Raji (cell line): ENCODE results near the gene ZNF837.

Experiments
- POLR2A ChIP-seq: IDR thresholded peaks from 2 replicates; pipeline ENCODE4 v1.6.1; 2011; ENCODE audit warnings: low read depth, low read length, control low read depth; ENCODE audit not compliant: insufficient read depth

The ZNF837 gene

GRCh38 chr19:58349590-58349989, 31.2 kb downstream of the ZNF837 start:
- no peak for TF ChIP-seq POLR2A

DNA sequence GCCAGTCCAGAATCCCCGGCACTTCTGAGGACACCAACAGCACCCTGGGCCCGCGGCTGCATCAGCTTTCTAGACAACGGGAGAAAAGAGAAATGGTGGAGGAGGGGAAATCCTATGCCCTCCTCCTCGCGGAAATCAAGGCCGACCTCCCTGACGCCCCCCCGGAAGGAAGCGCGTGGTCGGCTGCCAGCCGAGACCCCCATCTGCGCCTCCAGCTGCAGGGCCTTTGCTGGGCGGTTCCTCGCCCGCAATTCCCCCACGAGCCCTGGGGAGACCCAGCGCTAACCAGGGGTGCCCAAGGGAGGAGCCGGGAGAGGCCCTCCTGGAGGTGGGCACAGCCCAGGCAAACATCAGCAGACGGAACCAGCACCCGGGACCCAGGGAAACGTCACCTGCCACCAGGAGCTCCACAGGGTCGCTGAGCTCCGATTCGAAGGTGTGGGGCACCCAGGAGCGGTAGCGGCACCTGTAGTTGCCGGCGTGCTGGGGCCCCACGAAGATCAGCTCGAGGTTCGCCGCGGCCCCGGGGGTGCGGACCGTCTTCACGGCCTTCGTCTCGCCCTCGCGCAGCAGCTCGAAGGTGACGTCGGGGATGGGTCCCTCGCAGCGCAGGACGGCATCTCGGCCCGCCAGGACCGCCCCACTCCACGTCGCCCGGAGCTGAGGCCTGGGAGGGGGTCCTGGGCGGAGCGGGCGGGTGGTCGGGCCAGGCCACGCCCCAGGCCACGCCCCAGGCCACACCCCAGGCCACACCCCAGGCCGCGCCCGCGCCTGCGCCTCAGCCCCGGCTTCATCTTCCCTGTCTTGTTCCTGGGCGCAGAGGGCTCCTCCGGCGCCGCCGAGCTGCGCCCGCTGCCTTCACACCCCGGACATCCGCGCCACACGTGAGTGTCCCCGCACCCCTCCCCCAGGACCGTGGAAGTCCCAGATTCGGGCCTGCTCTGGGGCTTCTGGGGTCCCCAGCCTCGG, 33.6 kb downstream of the ZNF837 start:
- TF ChIP-seq POLR2A, result peak; percentile 62

DNA sequence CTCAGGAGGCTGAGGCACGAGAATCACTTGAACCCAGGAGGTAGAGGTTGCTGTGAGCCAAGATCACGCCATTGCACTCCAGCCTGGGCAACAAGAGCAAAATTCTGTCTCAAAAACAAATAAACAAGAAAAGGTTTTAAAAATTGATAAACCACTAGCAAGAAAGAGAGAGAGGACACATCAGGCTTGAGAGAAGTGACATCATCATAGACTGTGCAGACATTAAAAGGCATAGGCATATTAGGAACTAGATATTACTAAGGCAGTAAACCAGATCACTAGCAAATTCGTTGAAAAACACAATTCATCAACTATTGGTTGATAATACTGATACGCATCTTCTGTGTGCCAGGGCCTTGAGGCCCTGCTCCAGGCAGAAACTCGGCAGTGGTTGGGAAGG, 35.3 kb downstream of the ZNF837 start:
- TF ChIP-seq POLR2A, result no peak

- no peak for TF ChIP-seq POLR2A
Observed at GRCh38 chr19:58338825-58339558, 41.8 kb downstream of the ZNF837 start.

- TF ChIP-seq POLR2A, result no peak
Observed at GRCh38 chr19:58338336-58338735, 42.5 kb downstream of the ZNF837 start.

- no peak for TF ChIP-seq POLR2A
Observed at GRCh38 chr19:58336820-58337219, 44.0 kb downstream of the ZNF837 start.

DNA sequence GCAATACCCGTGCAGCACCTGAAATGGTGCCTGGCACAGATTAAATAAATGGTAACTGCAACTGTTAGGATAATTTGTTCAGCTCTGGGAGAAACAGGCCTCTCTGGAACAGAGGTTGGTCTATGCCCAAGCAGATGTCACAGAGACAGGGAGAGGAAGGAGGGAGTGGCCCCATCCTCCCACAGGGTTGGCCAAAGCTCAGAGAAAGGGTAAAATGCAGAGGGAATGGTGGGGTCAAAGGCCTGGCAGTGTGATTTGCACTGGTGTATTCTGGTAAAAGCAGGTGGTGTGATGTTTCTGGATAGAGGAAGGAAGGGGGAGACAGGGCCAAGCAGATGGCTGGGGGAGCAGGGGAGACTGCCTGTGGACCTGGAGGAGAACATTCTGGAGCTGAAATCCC, 44.6 kb downstream of the ZNF837 start:
- TF ChIP-seq POLR2A, result no peak

DNA sequence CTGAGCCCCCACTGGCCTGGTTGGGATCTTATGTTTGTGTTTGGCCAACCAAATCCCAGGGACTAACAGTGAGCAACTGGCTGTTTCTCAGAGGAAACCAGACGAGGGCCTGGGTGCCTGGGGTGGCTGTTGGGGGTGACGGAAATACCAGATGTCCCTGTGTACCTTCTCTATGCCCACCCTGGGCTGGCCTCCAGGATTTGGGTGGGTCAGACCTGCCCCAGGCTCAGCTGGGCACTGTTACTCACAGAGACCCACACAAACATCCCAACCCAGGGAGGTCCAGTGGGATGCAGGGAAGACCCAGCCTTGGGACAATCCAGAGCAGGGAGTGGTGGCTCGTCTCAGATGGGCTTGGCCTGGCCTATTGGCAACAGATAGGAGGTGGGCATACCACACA, 45.2 kb downstream of the ZNF837 start:
- no peak for TF ChIP-seq POLR2A

DNA sequence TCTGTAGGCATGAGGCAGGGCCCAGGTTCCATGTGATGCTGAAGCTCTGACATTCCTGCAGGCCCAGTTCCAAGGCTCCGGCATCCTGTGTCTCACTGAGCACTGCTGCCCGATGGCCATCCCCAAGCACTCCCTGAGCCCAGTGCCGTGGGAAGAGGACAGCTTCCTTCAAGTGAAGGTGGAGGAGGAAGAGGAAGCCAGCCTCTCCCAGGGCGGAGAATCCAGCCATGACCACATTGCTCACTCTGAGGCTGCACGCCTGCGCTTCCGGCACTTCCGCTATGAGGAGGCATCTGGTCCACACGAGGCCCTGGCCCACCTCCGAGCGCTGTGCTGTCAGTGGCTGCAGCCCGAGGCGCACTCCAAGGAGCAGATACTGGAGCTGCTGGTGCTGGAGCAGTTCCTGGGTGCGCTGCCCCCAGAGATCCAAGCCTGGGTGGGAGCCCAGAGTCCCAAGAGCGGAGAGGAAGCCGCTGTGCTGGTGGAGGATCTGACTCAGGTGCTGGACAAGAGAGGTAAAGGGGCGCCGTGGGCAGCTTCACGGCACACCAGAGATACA, 46.1 kb downstream of the ZNF837 start:
- no peak for TF ChIP-seq POLR2A

DNA sequence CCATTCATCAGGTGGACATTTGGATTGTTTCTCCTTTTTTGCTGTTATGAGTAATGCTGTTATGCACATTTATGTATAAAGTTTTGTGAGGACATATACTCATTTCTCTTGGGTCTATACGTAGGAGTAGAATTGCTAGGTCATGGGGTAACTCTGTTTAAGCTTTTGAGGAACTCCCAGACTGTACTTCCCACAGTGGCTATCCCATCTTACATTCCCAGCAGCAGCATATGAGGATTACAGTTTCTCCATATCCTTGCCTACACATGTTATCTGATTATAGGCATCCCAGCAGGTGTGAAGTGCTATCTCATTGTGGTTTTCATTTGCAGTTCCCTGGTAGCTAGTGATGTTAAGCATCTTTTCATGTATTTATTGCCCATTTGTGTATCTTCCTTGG, 48.1 kb downstream of the ZNF837 start:
- TF ChIP-seq POLR2A, result no peak

DNA sequence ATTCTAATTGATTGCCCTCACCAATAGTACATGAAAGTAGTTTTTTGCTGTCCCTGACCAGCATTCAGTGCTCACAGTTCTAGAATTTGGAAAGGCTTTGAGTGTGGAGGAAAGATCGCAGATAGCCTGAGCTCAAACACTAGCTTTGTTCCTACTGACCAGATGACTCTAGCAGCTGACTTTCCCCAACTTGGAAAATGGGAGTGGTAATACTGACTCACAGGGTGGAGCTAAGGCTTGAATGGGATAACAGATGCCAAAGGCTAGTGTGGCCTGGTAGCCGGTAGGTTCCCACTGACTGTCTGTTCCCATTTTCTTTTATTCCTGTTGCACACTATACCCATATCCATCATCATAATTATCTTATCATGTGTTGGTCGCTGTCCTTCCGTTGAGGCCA, 50.4 kb downstream of the ZNF837 start:
- TF ChIP-seq POLR2A, result no peak

GRCh38 chr19:58328999-58329398, 51.8 kb downstream of the ZNF837 start:
- TF ChIP-seq POLR2A, result no peak

- TF ChIP-seq POLR2A, result peak; percentile 52
Observed at GRCh38 chr19:58326914-58327726, 53.7 kb downstream of the ZNF837 start, which contains the start of gene ZSCAN22. ZSCAN22 (plus strand) TSS chr19:58326994; CDS start chr19:58334803, 7,809 bp downstream.

- no peak for TF ChIP-seq POLR2A
Observed at GRCh38 chr19:58326501-58326913, 54.3 kb downstream of the ZNF837 start.

DNA sequence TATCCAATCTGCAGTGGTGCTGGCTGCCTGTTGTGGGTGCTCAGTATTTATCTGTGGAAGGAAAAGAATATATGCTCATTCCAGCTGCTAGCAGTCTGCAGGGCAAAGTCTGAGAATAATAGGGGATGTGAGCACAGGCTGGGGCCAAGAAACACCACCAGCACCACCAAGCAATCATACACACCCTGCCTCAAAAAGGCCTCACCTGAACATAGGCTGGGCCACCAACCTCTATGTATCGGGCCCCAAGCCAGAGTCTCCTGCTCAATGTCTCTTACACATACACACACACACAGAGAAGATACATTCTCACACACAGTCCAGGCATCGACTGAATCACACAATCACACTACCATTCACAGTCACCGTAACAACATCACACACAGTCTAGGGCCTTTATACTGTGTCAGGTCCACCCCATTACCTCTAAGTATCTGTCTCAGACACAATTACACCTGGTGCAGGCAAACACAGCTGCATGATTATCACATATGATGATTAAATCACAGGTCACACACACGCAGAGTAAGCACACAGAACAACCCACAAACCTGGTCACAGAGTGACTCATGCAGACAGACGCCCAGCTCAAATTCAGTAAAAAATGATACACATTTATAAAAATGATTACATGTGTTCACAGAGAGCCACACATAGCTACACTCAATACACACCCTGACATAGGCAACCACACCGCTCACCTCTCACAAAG, 55.4 kb downstream of the ZNF837 start:
- no peak for TF ChIP-seq POLR2A

DNA sequence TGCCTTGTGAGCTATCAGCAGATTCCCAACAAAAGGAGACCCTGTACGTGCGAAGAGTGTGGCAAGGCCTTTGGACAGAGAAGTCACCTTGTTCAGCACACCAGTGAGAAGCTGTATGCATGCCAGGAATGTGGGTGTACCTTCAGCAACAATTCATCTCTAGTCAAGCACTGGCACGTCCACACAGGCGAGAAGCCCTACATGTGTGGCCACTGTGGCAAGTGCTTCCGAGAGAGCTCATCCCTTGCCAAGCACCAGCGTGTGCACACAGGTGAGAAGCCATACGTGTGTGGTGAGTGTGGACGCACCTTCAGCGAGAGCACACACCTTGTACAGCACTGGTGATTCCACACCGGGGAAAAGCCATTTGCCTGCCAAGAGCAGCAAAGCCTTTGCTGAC, 61.6 kb downstream of the ZNF837 start:
- no peak for TF ChIP-seq POLR2A
